H4 (cell line): ENCODE data around the gene CD200. TPM values are rescaled to one million over a fixed set of nuclear protein-coding genes. Genes with fewer than 3 reads are reported as not detected.
"Not testable (repeated sequence)": the region's sequence is repeated elsewhere in the genome, so short reads cannot be mapped to it uniquely, and the experiment has no call there.

Experiments
- DNase-seq: peaks from one replicate; pipeline ENCODE4 v3.0.0-alpha.2; 2015; ENCODE audit warnings: low spot score
- total RNA-seq: library from RNA; depleted of rRNA; stranded (reverse); fragments of >200 nt; shearing (Covaris generic); gene quantifications from 2 replicates; pipeline ENCODE4 v1.2.3, GENCODE V29; 2014

Gene CD200
- total RNA-seq, 1 experiment from 2014 or later = not detected

DNA sequence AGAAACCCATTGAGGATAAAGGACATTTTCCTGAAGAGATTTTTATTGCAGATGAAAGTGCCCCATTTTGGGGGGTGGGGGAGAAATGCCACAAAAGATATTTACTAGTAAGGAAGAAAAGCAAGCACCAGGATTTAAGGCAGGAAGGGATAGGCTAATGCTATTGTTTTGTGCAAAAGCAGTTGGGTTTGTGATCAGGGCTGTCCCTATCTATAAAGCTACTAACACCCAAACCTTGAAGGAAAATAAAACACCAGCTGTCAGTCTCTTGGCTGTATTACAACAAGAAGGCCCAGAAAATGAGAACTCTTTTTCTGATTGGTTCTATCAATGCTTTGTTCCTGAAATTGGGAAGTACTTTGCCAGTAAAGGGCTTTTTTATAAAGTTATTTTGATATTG lies 56.0 kb downstream of the CD200 start:
- DNase-seq = no peak

DNA sequence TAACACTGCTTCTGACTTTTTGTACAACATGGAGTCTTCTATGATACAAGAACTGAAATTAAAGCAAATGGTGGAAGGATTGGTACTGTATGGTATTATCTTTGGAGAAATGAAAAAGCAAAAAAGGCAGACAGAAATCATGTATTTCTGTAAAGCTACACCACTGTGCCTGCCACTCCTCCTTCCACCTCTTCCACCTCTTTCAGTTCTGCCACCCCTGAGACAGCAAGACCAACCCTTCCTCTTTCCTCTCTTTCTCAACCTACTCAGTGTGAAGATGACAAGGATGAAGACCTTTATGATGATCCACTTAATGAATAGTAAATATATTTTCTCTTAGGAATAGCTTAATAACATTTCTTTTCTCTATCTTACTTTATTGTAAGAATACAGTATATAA lies 57.0 kb downstream of the CD200 start:
- no peak for DNase-seq

DNA sequence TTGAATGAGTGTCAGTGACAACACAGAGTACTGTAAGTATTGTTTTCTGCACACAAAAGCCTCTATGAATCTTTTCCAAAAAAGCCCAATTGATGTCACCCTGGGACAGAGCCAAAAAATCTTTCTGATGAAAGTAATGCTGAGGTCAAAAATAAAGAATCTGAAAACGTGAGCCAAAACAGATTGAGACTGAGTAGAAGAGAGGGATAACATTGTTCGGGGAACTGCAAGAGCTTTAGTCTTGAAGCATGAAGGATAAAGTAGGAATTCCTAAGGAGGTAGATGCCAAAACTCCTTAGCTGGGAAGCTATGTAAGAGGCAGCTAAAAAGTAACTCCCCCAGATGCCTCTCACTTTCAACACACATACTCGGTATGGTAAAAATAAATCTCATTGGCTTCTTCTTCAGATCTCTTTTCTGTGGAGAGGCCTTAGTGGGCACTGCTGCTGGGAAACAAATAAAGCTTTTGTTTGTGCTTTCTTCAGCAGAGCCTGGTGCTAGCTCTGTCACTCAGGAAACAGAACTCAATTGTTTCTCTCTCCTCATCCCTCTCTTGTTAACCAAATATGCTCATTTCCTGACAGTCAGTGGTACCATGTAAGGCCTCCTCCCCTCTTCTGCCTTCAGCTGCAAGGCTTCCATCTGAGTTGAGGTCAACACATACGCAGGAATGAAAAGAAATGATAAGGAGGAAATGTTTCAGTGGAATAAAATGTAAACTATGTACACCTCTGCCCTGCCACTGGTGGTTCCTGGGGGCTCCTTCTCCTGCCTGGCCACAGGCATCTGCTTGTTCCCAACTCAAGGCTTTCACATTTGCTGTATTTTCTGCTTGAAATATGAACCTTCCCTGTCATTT lies 58.1 kb downstream of the CD200 start:
- peak; percentile 94 for DNase-seq

DNA sequence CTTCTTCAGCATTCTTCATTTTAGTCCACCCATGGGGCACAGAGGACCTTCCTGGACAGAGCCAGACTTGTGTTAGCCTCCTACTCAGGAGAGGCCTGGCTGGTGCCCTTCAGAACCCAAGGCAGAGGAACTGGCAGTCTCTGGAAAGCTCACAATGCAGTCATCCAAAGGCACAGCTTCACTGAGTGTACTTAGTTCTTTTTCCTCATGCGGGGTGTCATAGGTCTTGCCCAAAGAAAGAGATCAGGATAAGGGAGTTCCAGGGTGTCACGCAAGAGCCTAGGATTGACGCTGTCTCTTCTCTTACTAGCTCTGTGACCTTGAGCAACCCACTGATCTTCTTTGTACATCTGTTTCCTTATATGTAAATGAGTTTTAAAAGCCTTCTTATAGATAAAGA lies 58.7 kb downstream of the CD200 start:
- no peak for DNase-seq

DNA sequence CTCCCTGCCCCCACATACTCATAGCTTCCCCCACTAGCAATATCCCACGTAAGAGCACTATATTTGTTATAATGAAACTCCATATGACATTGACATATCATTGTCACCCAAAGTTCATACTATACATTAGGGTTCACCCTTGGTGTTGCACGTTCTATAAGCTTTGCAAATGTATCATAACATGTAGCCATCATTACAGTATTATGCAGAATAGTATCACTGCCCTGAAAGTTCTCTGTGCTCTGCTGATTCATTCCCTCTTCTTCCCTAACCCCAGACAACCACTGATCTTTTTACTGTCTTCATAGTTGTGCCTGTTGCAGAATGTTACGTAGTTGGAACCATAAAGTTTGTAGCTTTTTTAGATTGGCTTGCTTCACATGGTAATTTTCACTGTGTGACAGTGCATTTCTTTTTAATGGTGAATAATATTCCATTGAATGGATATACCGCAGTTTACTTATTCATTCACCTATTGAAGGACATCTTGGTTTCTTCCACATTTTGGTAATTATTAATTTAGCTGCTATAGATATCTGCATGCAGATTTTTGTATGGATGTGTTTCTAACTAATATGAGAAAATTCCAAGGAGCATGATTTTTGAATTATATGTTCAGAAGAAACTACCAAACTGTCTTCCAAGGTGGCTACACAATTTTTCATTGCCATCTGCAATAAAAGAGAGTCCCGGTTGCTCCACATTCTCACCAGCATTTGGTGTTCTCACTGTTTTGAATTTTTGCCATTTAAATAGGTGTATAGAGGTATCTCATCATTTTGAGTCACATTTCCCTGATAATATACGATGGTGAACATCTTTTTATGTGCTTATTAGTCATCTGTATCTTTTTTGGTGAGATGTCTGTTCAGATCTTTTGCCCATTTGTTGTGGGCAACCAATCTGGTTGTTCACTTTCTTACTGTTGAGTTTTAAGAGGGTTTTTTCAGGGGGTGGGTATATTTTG lies 59.7 kb downstream of the CD200 start:
- DNase-seq = no peak

DNA sequence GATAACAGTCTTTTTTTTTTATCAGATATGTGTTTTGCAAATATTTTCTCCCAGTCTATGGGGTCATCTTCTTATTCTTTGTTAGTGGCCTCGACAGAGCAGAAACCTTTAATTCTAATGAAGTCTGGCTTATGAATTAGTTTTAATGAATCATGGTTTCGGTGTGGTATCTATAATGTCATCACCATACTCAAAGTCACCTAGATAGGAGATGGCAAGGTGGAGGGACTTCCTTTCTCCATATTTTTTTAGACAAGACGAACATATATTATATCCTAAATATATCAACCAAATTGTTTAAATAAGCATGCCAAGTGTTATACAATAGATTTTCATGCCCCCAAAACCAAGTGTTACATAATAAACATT lies 60.4 kb downstream of the CD200 start:
- DNase-seq = no peak

DNA sequence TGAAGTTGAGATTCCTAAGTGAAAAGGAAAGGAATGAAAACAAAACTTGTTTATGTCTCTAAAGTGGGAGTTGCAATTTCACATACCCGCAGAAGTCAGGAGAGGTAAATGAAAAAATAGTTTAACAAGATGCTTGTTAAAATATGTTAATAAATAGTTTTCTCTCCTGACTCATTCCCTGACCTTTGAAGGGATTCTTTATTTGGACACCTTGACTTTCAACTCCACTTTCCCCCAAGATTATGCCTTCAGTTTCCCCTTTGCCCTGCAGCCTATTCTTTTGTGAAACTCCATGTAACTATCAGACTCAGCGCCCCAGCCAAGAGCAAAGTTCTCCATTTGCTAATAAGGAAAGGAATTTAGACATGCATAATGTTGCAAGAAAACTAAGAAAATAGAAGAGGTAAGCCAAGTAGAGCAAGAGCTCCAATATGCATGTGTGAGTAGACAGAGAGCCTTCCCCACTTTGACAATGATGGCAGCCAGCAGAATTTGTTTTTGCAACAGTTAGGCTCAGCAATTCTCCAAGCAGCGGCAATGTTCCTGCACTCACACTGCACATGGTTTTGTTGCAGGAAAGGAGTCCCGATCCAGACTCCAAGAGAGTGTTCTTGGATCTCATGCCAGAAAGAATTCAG lies 61.2 kb downstream of the CD200 start:
- no peak for DNase-seq

DNA sequence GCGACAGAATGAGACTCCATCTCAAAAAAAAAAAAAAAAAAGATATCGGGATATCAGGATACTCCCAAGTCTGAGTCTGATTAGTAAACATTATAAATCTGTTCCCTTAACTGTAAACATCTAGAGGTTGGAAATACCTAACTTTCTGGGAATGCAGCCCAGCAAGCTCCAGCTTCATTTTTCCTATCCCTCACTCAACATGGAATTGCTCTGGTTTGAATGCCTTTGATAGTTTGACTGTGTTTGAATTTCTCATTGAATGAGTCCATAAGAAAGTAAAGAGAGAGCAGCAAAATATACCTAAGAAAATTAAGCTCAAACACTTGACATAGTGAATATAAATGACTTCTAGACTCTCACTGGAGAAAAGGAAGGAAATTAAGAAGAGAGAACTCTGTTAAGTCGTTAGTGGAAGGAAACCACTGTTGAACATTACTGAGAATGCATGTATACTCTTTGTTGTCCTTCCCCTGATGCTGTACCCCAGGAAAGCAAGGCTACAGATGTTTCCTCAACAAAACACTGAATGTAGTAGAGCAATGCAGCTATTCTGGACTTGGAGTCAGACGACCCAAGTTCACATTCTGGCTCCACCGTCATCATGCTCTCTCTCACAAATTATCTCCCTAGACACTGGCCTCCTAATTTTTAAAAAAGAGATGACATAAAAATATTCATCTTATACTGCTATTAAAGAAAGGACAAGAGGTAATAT lies 62.4 kb downstream of the CD200 start:
- DNase-seq = no peak

DNA sequence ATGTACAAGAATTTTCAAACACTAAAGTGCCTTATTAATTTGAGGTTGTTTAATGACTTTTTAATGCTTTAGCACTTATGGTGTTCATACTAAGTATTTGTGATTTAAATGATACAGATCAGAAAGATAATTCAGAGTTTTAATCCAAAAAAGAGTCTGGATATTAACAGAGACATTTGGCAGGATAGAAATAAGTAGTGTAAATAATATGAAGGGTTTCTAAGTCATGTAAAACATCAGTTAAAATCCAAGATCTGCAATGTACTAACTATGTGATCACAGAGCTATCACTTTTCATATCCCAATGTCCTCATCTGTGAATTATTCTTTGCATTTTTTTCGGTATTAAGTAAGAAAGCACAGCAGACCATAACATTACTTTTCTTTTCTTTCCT lies 62.9 kb downstream of the CD200 start:
- DNase-seq = no peak

GRCh38 chr3:112397556-112397955 lies 64.6 kb downstream of the CD200 start:
- no peak for DNase-seq

GRCh38 chr3:112399064-112399463 lies 66.1 kb downstream of the CD200 start:
- no peak for DNase-seq

- not testable (repeated sequence) for DNase-seq
Measured at GRCh38 chr3:112399554-112399953, 66.6 kb downstream of the CD200 start.

GRCh38 chr3:112400317-112400716 lies 67.4 kb downstream of the CD200 start:
- not testable (repeated sequence) for DNase-seq

- DNase-seq = no peak
Measured at GRCh38 chr3:112401617-112402016, 68.7 kb downstream of the CD200 start.

GRCh38 chr3:112403103-112403502 lies 70.1 kb downstream of the CD200 start:
- DNase-seq = no peak

GRCh38 chr3:112404924-112405549 lies 72.1 kb downstream of the CD200 start:
- DNase-seq = not testable (repeated sequence)

- DNase-seq = no peak
Measured at GRCh38 chr3:112405845-112406244, 72.9 kb downstream of the CD200 start.

GRCh38 chr3:112407214-112407887 lies 74.4 kb downstream of the CD200 start:
- DNase-seq = no peak

- no peak for DNase-seq
Measured at GRCh38 chr3:112407888-112408702, 75.1 kb downstream of the CD200 start.

- no peak for DNase-seq
Measured at GRCh38 chr3:112409041-112409440, 76.1 kb downstream of the CD200 start.
